Activated CD4-positive, alpha-beta T cell treated with anti-CD3 and anti-CD28 coated beads, Interleukin-2, amount 50 U/mL, for 1 hour (primary cell): Measurements from ENCODE around the gene HOMEZ.
"Not testable (repeated sequence)": the region's sequence is repeated elsewhere in the genome, so short reads cannot be mapped to it uniquely, and the experiment has no call there.

ENCODE experiments used
- DNase-seq: peaks from one replicate; pipeline ENCODE4 v3.0.0-alpha.2; 2020

Gene HOMEZ, protein sequence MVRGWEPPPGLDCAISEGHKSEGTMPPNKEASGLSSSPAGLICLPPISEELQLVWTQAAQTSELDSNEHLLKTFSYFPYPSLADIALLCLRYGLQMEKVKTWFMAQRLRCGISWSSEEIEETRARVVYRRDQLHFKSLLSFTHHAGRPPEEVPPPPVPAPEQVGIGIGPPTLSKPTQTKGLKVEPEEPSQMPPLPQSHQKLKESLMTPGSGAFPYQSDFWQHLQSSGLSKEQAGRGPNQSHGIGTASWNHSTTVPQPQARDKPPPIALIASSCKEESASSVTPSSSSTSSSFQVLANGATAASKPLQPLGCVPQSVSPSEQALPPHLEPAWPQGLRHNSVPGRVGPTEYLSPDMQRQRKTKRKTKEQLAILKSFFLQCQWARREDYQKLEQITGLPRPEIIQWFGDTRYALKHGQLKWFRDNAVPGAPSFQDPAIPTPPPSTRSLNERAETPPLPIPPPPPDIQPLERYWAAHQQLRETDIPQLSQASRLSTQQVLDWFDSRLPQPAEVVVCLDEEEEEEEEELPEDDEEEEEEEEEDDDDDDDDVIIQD

DNA sequence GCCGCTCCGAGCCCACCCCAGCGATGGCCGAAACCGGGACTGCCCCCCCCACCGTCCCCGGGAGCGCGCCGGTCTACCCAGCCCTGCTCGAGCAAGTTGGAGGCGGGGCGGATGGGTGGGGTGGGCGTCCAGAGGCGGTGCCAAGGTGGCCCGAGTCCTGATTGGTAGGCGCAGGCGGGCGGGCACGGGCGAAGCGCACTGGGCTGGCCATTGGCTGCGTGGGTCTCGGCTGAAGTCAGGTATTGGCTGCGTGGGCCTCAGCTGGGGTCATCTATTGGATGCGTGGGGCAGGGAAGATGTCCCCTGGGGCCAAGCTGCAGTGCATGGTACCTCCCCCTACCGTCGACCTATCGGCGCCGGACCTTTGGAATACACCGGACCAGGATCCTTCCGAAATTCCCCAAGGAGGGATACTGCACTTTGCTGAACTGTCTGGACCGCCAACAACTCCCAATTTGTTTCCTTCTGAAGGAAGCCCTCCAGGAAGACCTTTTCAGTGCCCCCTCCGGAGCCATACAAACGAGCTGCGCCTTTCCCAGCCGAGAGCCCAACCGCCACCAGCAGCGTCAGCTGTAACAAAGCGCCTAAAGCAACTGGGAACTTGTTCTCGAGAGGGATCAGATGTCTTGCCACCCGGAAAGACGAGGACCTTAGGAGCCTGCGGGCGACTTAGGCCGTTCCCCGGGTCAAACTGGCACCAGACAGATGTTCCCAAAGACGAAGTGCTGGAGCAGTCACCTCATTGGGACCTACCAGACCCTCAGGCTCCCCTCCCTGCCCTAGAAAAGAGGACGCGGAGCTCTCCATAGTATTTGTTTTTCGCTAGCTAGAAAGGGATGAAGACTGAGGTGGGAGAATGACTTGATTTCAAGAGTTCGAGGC lies at the start of gene HOMEZ:
Gene HOMEZ (minus strand): TSS at position 113 of the 882 bp plus-strand sequence. CDS start 180 bp downstream, outside the sequence.
- peak; percentile 97 for DNase-seq

DNA sequence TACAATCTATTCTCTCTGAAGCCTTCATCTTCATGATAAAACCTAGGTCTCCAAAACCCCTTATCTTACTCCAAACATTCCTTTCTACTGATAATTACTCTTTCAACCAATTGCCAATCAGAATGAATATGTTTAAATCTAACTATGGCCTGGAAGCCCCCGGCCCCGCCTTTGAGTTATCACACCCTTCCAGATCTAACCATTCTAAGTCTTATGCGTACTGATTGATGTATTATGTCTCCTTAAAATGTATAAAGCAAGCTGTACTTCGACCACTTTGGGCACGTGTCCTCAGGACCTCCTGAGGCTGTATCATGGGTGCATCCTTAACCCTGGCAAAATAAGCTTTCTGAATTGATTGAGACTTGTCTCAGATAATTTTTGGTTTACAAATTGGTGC lies 49.7 kb upstream of the HOMEZ start:
- no peak for DNase-seq

DNA sequence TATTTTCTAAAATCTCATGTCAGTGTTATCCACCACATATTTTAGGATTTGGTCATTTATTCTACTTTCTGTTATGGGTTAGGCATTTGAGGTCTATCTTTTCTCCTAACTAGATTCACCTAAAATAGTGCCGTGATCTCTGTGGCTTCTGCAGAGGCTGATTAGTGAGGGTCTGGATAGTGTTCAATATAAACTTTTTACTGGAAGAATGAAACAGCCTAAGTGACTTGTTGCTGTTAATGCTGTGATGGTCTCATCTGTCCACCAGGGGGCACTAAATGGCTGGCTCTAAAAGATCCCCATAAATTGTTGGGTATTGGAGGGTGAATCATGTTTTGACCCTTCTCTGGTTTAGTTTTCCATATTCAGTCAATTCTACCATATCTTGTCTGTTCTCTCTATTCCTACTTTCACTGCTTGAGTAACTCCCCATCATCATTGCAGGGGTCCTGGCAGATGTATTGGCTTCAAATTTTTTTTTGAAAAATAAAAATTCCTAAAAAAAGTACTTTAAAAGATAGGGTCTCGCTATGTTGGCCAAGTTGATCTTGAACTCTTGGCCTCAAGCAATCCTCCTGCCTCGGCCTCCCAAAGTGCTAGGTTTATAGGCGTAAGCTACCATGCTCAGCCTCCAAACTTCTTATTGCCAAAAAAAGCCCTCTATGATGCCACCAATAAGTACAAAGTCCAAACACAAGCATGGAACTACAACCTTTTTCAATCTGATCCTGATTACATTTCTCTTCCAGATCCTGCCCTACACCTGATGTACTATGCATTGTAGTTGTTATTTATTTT lies 42.2 kb upstream of the HOMEZ start:
- peak; percentile 58 for DNase-seq

DNA sequence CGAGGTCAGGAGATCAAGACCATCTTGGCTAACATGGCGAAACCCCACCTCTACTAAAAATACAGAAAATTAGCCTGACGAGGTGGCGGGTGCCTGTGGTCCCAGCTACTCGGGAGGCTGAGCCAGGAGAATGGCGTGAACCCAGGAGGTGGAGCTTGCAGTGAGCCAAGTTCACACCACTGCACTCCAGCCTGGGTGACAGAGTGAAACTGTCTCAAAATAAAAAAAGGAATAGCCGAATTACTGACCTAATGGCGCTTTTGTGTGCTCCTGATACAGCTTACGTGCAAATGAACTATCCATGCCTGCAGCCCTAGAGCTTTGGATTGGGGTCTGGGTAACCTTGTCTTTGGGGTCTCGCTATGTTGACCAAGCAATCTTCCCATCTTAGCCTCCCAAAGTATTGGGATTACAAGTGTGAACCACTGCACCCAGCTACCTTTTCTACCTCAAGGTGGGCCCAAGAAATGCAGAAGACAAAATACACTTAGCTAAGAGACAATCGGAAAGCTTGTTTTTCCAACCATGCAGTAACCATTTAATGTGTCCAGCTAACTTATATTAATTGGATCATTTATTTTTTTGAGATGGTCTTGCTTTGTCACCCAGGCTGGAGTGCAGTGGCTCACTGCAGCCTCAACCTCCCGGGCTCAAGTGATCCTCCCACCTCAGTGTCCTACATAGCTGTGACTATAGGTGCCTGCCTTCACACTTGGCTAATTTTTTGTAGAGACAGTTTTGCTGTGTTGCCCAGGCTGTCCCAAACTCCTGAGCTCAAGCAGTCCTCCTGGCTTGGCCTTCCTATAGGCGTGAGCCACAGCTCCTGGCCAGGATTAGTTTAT lies 40.8 kb upstream of the HOMEZ start:
- no peak for DNase-seq

DNA sequence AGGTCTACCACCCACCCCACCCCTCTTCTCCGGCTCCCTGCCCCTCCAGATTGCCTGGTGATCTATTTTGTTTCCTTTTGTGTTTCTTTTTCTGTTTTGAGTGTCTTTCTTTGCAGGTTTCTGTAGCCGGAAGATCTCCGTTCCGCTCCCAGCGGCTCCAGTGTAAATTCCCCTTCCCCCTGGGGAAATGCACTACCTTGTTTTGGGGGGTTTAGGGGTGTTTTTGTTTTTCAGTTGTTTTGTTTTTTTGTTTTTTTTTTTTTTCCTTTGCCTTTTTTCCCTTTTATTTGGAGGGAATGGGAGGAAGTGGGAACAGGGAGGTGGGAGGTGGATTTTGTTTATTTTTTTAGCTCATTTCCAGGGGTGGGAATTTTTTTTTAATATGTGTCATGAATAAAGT lies 39.8 kb upstream of the HOMEZ start:
- not testable (repeated sequence) for DNase-seq

DNA sequence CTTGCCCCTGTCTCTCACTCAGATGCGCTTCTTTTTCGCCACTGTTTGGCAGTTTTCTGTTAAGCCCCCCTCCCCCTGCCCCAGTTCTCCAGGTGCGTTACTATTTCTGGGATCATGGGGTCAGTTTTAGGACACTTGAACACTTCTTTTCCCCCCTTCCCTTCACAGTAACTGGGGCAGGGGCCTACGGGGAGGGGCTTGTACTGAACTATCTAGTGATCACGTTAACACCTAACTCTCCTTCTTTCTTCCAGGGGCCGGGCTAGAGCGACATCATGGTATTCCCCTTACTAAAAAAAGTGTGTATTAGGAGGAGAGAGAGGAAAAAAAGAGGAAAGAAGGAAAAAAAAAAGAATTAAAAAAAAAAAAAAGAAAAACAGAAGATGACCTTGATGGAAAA lies 39.1 kb upstream of the HOMEZ start:
- DNase-seq: no peak

DNA sequence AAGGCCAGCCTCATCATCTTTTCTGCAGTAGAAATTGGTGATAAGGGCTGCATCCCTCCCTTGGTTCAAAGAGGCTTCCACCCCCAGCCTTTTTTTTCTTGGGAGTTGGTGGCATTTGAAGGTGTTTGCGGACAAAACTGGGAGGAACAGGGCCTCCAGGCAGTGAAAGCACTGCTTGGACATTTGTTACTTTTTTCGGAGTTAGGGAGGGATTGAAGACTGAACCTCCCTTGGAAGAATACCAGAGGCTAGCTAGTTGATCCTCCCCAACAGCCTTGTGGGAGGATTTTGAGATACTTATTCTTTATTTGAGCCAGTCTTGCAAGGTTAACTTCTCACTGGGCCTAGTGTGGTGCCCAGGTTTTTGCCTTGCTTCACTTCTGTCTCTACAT lies 38.5 kb upstream of the HOMEZ start:
- DNase-seq: no peak

DNA sequence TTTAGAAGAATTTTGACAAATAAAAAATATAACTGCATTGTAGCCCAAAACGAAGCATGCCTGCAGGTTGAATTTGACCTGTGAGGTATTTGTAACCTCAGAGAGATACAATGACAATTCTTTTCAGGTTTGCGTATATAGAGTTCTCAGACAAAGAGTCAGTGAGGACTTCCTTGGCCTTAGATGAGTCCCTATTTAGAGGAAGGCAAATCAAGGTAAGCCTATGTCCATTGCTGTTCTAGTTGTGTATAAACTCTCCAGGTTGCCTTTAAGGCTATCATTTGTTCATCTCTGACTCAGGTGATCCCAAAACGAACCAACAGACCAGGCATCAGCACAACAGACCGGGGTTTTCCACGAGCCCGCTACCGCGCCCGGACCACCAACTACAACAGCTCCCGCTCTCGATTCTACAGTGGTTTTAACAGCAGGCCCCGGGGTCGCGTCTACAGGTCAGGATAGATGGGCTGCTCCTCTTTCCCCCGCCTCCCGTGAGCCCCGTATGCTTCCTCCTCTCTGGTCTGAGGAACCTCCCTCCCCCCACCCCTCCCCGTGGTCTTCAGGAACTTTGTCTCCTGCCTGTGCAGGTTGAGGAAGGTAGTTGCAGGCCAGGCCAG lies 38.0 kb upstream of the HOMEZ start:
- DNase-seq: no peak

DNA sequence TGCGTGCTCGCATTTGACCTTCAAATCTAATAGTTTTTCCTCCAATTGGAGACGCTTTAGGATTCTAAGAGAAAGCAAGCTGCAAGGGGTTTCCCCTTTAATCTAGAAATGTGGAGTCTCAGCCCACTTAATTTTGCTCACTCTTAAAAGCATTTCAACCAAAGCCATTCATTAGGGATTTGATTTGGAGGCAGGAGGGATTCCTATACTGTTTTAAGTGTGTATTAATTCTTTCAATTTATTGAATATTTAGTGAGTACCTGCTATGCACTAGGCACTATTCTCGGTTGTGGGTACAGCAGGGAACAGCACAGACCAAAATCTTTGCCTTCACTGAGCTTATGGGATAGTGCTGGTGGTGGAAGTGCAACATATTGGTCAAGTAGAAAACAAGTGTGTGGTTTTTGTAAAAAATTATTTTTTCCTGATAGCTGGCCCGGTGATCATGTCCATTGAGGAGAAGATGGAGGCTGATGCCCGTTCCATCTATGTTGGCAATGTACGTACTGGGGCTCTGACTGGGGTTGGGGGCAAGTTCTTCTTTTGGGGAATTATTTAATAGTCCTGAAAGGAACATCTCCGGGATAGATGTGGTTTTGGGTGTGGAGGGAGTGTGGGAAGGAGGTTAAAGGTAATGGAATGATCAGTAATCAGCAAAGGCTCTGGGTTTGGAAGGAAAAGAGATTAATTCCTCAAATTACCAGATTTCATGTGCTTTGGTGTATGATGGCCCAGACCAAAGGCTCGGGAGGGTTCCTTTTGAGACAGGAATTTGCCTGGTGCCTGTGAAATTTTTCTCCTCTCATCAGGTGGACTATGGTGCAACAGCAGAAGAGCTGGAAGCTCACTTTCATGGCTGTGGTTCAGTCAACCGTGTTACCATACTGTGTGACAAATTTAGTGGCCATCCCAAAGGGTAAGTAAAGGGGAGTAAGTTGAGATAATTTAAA lies 36.9 kb upstream of the HOMEZ start:
- DNase-seq: no peak

DNA sequence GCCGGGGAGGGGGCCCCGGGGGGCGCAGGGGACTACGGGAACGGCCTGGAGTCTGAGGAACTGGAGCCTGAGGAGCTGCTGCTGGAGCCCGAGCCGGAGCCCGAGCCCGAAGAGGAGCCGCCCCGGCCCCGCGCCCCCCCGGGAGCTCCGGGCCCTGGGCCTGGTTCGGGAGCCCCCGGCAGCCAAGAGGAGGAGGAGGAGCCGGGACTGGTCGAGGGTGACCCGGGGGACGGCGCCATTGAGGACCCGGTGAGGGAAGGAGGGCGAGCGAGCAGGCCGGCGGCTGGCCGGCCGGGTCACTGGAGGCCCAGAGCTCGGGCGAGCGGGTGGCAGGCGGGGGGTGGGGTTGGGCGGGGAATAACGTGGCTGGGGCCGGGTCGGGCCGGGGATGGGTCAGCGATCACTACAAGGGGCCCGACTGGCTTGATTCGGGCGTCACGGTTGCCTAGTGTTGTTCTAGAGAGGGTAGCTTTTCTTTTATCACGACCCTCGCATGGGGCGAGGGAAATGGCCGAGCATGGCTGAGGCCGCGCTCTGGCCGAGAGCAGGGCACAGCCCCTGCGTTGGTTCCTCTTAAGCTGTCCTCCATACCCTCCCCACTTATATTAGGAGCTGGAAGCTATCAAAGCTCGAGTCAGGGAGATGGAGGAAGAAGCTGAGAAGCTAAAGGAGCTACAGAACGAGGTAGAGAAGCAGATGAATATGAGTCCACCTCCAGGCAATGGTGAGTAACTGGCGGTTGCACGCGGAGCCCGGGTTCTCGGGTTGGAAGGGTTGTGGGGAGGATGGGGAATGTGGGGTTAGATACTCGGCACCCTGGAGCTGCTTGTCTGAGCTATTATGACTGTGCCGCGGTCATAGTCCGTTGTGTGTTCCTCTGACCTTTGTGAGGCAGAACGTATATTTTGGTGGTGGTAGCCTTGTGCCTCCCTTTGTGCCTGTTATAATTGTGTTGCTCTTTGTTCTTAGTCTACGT lies 35.9 kb upstream of the HOMEZ start:
- peak; percentile 48 for DNase-seq

DNA sequence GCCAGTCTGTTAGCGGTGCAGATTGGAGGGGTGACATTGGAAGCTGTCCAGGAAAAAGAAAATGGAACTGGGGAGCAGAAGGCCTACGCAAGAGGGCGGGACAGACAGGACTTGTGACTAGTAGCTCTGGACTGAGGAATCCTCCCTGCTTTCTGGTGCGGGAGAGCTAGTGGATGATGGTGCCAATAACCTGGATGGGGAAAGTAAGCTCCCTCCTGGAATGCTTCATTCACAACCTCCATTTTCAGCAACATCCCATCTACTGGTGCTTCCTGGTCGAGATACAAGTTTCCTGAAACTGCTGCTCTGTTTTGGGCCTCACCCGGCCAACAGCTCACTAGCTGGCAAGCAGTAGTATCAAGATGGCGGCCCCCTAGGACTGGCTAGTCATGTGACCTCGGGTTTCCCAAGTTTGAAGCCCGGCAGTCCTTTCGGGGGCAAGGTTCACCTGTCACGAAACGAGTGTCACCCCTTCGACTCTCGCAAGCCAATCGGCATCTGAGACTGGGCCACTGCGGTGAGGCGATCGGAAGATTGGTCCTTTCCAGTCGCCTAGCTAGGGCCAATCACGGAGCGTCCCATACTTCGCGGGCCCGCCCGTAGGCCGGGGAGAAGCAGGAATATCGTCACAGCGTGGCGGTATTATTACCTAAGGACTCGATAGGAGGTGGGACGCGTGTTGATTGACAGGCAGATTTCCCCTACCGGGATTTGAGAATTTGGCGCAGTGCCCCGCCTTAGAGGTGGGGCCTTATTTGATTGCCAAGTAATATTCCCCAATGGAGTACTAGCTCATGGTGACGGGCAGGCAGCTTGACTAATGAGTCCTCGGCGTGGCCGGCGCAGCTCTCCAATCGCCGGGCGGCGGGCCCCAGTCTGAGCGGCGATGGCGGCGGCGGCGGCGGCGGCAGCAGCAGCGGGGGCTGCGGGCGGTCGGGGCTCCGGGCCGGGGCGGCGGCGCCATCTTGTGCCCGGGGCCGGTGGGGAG lies 34.9 kb upstream of the HOMEZ start, which contains the start of gene PABPN1:
Gene PABPN1 (plus strand): TSS at position 874 of the 988 bp plus-strand sequence. CDS start 13 bp downstream, at position 887.
- DNase-seq: peak; percentile 95

DNA sequence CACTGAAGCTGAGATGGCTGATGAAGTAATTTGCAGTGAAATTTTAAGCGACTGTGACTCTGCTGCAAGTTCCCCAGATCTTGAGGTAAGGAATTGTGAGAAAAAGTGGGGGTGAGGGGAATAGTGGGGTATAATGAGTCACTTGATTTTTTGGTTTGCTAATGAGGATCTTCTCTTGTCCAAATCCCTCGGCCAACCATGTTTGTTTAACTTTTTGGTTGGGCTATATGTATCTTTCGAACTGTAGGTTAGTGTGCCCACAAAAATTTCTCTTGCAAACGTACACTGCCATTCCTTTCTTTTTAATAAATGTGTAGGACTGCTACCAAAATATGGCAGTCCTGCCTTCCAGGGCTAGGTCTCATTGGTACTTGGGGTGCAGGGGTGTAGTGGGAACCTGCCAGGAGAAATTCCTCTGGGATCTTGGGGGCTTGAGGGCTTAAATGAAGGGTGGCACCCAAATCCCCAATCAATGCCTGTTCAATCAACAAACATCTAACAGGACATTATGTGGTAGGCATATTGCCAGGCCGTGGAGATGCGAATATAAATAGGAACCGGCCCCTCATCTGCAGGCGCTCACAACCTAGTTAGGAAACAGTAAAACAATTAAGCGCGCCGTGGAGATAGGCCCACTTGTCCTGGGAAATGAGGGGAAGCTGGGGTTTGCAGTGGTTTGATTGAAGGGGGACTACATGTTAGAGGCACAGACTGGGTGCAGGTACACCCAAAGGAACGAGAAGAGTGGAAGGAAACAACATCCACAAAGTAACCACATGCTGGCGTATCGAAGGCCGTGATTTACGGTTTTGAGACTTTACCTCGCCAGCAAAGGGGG lies 34.0 kb upstream of the HOMEZ start:
- DNase-seq: no peak

DNA sequence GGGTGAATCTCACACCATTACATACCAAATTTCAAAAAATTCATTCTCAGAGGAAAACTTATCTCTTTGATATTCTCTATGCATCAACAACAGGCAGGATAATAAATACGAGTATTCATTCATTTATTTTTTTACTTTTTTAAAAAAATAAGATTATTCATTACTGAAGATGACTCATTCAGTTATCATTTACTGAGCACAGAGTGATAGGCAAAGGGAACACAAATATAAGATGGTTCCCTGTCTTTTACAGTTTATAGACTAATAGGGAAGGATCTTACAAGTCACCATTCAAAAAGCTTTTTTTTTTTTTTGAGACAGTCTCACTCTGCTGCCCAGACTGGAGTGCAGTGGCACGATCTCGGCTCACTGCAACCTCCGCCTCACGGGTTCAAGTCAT lies 30.4 kb upstream of the HOMEZ start:
- no peak for DNase-seq

DNA sequence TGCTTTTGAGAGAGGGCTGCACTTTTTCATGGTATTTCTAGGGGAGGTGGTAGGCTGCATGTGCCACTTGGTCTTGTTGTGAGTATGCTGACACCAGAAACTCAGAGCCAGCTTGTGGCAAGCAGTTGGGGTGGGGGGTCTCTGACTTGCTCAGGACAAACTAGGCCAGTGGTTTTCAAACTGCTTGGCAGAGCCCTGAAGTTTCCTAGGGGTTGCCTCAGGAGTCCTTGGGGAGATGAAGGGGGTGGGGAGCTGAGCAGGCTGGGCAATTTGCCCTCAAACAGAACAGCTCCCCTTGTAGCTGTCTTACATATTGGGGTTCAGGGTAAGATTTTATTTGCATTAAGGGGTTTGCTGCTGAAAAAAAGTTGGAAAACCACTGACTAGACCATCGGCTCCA lies 24.6 kb upstream of the HOMEZ start:
- DNase-seq: no peak

DNA sequence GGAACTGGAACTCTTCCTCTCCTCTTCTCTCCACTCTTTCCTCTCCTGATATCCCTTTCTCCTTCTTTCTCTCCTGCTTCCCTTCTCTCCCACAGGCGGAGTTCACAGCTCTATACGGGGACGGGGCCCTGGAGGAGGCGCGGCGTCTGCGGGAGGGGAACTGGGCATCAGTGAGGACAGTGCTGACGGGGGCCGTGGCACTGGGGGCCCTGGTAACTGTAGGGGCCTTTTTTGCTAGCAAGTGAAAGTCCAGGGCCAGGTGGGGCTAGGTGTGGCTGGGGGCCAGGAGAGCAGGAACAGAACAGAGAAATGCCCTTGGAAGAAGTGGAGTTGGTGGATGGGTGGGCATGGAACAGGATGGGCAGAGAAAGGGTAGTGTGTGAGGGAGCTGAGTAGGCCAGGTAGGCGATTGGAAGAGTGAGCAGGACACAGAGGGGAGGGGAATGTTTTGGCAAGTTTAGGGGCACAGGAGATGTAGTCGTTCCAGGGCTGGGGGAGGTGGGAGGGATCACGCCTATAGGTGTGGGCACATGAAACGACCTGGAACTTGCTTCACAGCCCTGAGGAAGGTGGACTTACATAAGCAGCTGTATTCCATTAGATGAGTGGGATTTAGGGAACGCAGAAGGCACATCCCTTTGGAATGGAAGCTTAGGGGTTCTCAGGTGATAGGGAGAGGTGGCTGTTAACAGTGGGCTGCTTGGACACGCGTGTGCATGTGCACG lies 23.0 kb upstream of the HOMEZ start:
- DNase-seq: no peak
